HG03159 (cell line): ENCODE measurements around the gene THEMIS.
"Not testable (repeated sequence)": the region's sequence is repeated elsewhere in the genome, so short reads cannot be mapped to it uniquely, and the experiment has no call there.

Experiments used
- ATAC-seq: cut with Tn5 transposase; IDR thresholded peaks from one replicate; pipeline ENCODE4 v1.9.1; 2021; ENCODE audit warnings: mild to moderate bottlenecking, moderate library complexity; ENCODE audit not compliant: unreplicated experiment

The THEMIS gene

DNA sequence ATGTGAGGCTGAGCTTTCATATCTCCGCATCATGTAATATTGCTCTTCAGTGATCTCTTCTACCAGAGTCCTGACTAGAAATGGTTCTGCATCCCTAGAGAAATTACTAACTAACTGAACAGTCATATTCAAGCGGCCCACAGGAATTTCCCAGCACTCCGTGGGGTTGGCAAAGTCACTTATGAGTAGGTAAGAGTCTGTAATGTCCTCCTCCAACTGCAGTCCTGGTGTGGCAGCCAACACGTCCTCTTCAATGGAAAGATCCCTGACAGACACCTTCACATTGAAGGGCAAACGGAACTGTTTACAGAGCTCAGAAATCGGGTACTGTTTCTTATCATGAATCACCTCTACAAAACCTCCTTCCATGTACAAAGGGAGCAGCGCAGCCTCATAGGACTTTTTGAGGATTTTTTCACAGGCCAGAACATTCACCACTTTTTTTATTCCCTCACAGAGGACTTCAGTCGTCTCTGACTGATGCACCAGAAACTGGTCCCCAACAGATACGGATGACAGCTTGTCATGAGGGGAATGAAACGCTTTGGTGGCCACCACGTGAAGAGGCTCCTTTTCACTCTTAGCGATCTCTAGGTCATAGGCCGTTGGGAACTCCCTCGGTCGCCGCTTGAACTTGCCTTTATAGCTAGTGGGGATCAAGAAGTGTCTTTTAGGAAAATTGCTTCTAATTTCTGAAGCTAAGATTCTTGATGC is 87.7 kb downstream of the THEMIS start:
- no peak for ATAC-seq

DNA sequence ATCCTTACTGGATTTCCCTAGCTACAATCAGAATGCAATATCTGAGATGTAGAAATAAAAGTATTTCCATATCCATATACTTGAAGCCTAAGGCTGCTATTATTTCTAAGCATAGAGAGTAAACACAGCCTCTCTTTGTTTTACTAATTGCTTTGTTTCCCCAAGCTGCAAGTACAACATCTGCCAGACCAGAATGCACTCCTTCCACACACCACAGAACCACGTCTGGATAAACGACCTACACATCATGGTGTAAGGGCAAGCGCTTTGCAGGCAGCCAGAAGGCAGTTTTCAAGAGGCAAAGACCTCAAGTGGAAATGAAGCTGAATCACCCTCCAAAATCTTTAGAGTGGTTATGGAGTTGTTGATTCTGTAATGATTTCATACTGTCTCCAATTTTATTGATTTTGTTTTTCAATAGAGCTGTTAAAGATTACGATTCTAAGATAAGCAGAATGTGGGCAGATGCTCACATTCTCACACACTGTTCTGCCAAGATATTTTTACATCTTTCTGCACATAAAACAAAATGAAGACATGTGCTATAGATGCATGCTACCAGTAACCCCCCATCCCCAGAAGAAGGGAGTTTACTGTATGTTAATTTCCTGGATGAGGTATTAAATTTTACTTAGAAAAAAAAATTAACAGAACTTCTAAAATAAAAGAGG is 88.8 kb downstream of the THEMIS start:
- no peak for ATAC-seq

GRCh38 chr6:127807806-127808517 is 92.9 kb downstream of the THEMIS start:
- ATAC-seq = no peak

- ATAC-seq = no peak
Observed at GRCh38 chr6:127796713-127797112, 104.1 kb downstream of the THEMIS start.

GRCh38 chr6:127794405-127794804 is 106.5 kb downstream of the THEMIS start:
- no peak for ATAC-seq

DNA sequence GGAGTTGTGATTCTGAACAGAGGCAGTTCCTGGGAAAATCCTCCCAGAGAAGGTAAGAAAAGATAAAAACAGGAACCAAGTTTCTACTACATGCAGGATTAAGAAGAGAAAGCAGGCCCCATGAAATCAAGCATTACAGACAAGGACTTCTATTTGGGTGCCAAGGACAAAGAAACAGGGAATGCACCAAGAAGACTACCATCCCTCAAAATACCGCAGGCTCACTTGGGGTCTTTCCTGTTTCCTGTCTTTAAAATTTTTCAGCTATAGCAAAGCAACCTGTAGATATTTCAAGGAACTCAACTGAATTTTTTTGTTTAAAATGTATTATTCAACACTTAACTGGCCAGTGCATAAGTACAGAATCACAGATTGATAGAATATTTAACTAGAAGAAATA is 107.5 kb downstream of the THEMIS start:
- ATAC-seq = no peak

GRCh38 chr6:127792616-127793015 is 108.2 kb downstream of the THEMIS start:
- no peak for ATAC-seq

DNA sequence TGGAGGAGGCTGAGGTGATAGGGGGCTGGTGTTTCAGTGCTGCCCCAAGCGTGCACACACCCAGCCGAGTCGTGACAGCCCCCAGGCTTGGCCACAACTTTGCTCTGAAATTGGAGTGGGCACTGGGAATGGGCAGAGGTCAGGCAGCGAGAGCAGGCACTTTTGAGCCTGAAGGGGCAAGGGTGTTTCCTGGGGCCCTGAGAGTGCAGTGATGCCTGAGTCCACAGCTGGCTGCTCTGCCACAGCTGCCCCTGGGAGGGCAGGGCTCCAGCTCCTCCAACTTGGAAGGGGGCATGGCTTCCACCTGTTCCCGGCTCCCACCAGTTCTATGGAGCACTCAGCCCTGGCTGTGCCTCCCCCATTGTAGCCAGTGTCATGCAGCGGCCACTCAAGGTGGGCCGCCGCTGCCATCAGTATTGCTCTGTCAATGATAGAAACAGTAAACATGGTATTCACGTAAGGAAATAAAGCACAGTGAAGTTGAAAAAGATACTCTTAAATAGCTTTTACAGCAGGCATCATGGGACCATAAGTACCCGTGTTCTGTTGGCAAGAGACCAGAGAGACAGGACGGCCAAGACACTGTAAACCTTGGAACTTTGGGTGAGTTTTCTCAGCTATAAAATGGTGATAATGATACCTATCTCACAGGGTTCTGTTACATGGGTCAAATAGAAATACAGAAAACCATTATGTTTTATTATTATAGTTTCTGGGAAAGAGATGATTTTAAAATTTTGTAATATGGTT is 108.9 kb downstream of the THEMIS start:
- no peak for ATAC-seq

DNA sequence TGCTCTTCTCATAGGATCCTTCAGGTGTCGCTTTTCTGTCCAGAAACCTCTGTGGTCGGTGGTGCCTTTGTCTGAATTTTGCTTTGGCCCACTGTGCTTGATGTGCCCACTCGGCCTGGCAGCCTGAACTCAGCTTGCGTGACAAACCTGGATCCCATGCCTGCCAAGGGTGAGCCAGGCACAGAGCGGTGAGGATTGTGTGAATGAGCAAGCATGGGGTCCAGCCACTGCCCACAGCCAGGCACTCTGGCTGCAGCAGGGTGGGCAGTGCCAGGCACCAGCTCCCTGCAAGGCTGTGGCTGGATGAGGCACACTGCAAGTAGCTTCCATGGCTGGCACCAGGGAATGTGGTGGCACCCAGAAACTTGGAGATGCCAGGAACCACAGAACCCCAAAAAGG is 110.3 kb downstream of the THEMIS start:
- no peak for ATAC-seq

- ATAC-seq = no peak
Observed at GRCh38 chr6:127786109-127786508, 114.7 kb downstream of the THEMIS start.

DNA sequence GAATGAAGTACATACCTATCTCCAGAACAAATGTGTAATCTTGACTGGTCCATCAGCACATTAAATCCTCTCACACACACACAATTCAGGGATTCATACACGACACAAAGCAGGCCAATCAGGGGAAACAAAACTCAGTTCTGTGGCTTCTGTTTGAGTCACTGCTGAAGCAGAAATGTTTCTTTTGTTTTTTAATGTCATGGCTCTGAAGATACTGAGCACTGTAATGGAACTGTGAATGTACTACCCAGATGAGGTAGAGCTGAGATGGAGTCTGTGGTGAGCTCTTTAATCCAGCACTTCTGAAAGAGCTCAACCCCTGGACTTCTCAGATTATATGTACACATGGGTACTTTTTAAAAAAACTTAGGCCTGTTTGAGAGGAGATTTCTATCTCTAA is 116.4 kb downstream of the THEMIS start:
- ATAC-seq = no peak

DNA sequence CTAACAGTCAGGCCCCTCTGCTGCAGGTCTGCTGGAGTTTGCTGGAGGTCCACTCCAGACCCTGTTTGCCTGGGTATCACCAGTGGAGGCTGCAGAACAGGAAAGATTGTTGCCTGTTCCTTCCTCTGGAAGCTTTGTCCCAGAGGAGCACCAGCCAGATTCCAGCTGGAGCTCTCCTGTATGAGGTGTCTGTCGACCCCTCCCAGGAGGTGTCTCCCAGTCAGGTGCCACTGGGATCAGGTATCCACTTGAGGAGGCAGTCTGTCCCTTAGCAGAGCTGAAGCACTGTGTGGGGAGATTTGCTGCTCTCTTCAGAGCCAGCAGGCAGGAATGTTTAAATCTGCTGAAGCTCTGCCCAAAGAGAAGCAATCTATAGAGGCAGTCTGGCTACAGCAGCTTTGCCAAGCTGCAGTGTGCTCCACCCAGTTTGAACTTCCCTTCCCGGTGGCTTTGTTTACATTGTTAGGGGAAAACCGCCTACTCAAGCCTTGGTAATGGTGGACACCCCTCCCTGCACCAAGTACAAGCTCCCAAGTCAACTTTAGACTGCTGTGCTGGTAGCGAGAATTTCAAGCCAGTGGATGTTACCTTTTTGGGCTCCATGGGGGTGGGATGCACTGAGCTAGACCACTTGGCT is 119.1 kb downstream of the THEMIS start:
- ATAC-seq = not testable (repeated sequence)

GRCh38 chr6:127776320-127776719 is 124.5 kb downstream of the THEMIS start:
- ATAC-seq = no peak

DNA sequence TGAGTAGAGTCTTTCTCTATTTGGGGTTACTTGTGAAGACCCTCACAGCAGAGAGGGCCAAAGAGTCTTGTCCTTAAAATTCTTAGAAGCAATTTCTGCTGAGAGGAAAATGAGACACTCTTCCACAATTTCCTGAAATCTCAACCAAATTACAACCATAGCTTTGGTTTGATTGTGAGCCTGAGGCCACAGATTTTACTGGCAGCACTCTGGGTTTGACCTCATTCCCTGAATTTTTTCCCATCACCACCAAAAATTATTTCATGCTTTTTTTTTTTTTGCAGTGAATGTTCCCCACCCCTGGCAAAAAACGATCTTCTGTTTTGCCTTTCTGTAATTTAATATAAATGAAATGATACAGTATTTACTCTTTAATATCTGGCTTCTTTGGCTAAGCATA is 125.5 kb downstream of the THEMIS start:
- ATAC-seq = no peak

- ATAC-seq = no peak
Observed at GRCh38 chr6:127768745-127769144, 132.1 kb downstream of the THEMIS start.

- no peak for ATAC-seq
Observed at GRCh38 chr6:127768223-127768622, 132.6 kb downstream of the THEMIS start.

GRCh38 chr6:127765949-127766348 is 134.9 kb downstream of the THEMIS start:
- no peak for ATAC-seq

DNA sequence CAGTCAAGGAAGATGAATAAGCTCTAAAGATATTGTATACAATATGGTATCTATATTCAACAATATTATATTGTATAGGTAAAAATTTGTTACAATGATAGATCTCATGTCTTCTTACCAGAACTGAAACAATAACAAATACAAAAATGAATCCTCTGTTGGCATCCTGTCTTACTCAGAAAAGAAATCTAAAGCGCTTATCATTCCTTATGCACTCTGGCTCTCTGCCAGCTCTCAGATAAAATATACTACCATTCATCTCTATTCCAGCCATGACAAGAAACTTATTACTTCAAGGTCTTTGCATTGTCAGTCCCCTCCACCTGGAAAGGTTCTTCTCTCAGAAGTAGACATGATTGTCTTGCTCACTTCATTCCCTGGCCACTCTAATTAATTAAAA is 138.6 kb downstream of the THEMIS start:
- ATAC-seq = no peak

- no peak for ATAC-seq
Observed at GRCh38 chr6:127761084-127761483, 139.8 kb downstream of the THEMIS start.

- ATAC-seq = no peak
Observed at GRCh38 chr6:127749095-127749494, 151.8 kb downstream of the THEMIS start.

DNA sequence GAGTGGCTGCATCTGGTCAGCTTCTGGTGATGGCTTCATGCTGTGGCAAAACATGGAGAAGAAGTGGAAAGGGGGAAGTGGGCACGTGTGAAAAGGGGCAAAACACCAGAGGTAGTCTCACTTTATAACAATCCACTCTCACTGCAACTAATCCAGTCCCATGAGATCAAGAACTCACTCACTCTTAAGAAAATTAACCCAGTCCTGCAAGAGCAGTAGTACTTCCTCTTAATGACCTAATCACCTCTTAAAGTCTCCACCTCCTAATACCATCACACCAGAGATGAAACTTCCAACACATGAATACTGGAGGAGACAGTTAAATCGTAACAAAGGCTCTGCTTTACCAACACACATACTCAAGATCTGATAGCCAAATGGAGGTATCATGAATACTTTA is 152.6 kb downstream of the THEMIS start:
- ATAC-seq = no peak
